Progenitor cell of endocrine pancreas (in vitro differentiated cells): ENCODE data around the gene CDC42. TPM values are rescaled to one million over a fixed set of nuclear protein-coding genes. Genes with fewer than 3 reads are reported as not detected.
"Not testable (repeated sequence)": the region's sequence is repeated elsewhere in the genome, so short reads cannot be mapped to it uniquely, and the experiment has no call there.

Experiments used
- DNase-seq: peaks from one replicate; pipeline ENCODE4 v3.0.0; 2021; ENCODE audit warnings: low spot score; ENCODE audit not compliant: unreplicated experiment
- H3K27ac Mint-ChIP-seq: 2 replicates; pipeline ENCODE4 v1.8.0; 2021; ENCODE audit warnings: mild to moderate bottlenecking, moderate library complexity, mixed read lengths
- H3K27me3 Mint-ChIP-seq: 2 replicates; pipeline ENCODE4 v1.8.0; 2021; ENCODE audit warnings: mixed read lengths
- H3K36me3 Mint-ChIP-seq: 2 replicates; pipeline ENCODE4 v1.8.0; 2022; ENCODE audit warnings: mixed read lengths; ENCODE audit not compliant: insufficient read depth
- H3K4me1 Mint-ChIP-seq: 2 replicates; pipeline ENCODE4 v1.8.0; 2021; ENCODE audit warnings: low read depth, mixed read lengths
- H3K4me3 Mint-ChIP-seq: 2 replicates; pipeline ENCODE4 v1.8.0; 2021; ENCODE audit warnings: low read depth, mild to moderate bottlenecking, moderate library complexity, mixed read lengths
- H3K9me3 Mint-ChIP-seq: 2 replicates; pipeline ENCODE4 v1.8.0; 2021; ENCODE audit warnings: low read depth, mixed read lengths
- CTCF ChIP-seq: fragments of 200-600 bp; sonication (generic); IDR thresholded peaks from one replicate; pipeline ENCODE4 v1.5.0; 2021; ENCODE audit warnings: antibody characterized with exemption, mild to moderate bottlenecking; ENCODE audit not compliant: unreplicated experiment
- total RNA-seq: library from RNA; stranded (reverse); gene quantifications from 2 replicates; pipeline ENCODE4 v1.2.1, GENCODE V29; 2021

Gene CDC42
- total RNA-seq, 1 donor from 2014 or later, result 288 TPM

- H3K9me3 Mint-ChIP-seq, result no peaks in the 10 kb centered on the region
- DNase-seq, result no peak
- peaks cover 4% of the 10 kb centered on the region for H3K36me3 Mint-ChIP-seq
- peak overlapping the region; percentile 48 for H3K4me3 Mint-ChIP-seq
- H3K27ac Mint-ChIP-seq, result peak overlapping the region; percentile 56
- no peak for TF ChIP-seq CTCF
- no peaks in the 10 kb centered on the region for H3K27me3 Mint-ChIP-seq
- H3K4me1 Mint-ChIP-seq, result peaks cover 26% of the 10 kb centered on the region
These were observed 25.6 kb upstream of the CDC42 start for GRCh38 chr1:22026924-22027289.

DNA sequence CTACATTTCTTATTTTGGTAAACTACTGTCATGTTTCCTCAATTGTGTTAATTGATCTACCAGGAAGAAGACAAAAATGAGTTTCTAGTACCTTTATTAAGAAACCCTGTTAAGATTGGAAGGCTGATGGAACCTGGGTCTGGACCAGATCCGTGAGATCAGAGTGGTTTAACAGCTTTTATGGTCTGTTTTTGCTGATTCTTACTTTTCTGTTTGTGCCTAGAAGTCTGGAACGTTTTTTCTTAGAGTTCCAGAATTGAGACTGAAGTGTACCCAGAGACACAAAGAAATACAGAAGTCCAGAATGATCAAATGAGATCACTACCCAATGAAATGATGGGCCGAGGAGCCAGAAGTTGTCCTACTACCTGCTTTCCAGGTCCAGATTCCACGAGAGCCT, 22.5 kb upstream of the CDC42 start:
- peaks cover 4% of the 10 kb centered on the region for H3K36me3 Mint-ChIP-seq
- no peaks in the 10 kb centered on the region for H3K9me3 Mint-ChIP-seq
- H3K4me1 Mint-ChIP-seq, result peaks cover 19% of the 10 kb centered on the region
- no peak overlapping the region for H3K27ac Mint-ChIP-seq
- no peak for DNase-seq
- TF ChIP-seq CTCF, result no peak
- H3K4me3 Mint-ChIP-seq, result no peak overlapping the region
- H3K27me3 Mint-ChIP-seq, result no peaks in the 10 kb centered on the region

DNA sequence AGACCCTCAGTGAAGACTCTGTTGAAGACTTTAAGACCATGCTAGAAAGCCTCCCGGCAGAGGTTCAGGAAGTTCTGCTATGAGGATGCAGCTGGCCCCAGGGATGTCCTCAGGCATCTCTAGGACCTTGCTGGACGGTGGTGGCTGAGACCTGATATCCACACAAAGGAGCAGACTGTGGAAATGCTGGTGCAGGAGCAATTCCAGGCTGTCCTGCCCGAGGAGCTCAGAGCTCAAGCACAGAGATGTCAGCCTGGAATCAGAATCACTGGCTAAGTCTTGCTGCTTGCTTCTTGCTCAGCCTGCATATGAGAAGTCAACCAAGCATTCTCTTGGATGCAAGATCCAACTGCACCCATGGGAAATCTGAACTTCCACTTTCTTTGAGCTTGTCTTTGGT, 22.0 kb upstream of the CDC42 start:
- Mint-ChIP-seq H3K4me3 (no peak overlapping the region), H3K9me3 (no peaks in the 10 kb centered on the region), H3K36me3 (peaks cover 4% of the 10 kb centered on the region), H3K4me1 (peaks cover 19% of the 10 kb centered on the region), H3K27ac (no peak overlapping the region), H3K27me3 (no peaks in the 10 kb centered on the region)
- TF ChIP-seq CTCF, result no peak
- no peak for DNase-seq

GRCh38 chr1:22031214-22031962, 21.1 kb upstream of the CDC42 start:
- H3K27me3 Mint-ChIP-seq, result no peaks in the 10 kb centered on the region
- H3K4me1 Mint-ChIP-seq, result peaks cover 13% of the 10 kb centered on the region
- TF ChIP-seq CTCF, result no peak
- peaks cover 4% of the 10 kb centered on the region for H3K36me3 Mint-ChIP-seq
- no peaks in the 10 kb centered on the region for H3K9me3 Mint-ChIP-seq
- H3K27ac Mint-ChIP-seq, result peak overlapping the region; percentile 50
- H3K4me3 Mint-ChIP-seq, result no peak overlapping the region
- no peak for DNase-seq

- not testable (repeated sequence) for H3K27me3 Mint-ChIP-seq, H3K4me3 Mint-ChIP-seq, H3K4me1 Mint-ChIP-seq, H3K36me3 Mint-ChIP-seq, DNase-seq, H3K9me3 Mint-ChIP-seq, H3K27ac Mint-ChIP-seq
These were observed 17.7 kb upstream of the CDC42 start for GRCh38 chr1:22034834-22035233.

DNA sequence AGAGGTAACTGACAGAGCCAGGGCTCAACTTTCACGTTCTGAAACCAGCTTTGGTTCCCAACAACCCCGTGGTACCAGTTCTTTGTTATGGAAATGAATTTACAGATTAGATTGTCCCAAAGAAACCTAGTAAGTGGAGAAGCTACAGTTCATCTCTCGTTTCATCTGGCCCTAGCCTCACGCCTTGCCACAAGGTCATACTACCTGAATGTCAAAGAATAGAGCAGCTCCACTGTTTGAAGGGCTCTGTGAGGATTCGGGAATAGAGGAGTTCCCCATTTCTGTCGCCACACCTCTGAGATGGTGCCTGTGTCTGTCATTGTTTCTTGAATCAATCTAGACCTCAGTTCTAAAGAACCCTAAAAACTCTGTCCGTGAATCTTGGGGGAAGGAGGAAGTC, 15.0 kb upstream of the CDC42 start:
- Mint-ChIP-seq H3K27ac (no peak overlapping the region), H3K27me3 (no peaks in the 10 kb centered on the region), H3K36me3 (no peaks in the 10 kb centered on the region), H3K4me1 (peaks cover 6% of the 10 kb centered on the region), H3K4me3 (no peak overlapping the region), H3K9me3 (no peaks in the 10 kb centered on the region)
- TF ChIP-seq CTCF, result no peak
- no peak for DNase-seq
